LoVo (cell line): ENCODE results near the gene CFAP119.

Source experiments
- DNase-seq: peaks from one replicate; pipeline ENCODE4 v3.0.0-alpha.2; 2016; ENCODE audit warnings: low spot score

The CFAP119 gene

GRCh38 chr16:30782486-30783279 lies 20.8 kb upstream of the CFAP119 start:
- DNase-seq = no peak

- DNase-seq = no peak
Observed at GRCh38 chr16:30780549-30780948, 18.7 kb upstream of the CFAP119 start.

DNA sequence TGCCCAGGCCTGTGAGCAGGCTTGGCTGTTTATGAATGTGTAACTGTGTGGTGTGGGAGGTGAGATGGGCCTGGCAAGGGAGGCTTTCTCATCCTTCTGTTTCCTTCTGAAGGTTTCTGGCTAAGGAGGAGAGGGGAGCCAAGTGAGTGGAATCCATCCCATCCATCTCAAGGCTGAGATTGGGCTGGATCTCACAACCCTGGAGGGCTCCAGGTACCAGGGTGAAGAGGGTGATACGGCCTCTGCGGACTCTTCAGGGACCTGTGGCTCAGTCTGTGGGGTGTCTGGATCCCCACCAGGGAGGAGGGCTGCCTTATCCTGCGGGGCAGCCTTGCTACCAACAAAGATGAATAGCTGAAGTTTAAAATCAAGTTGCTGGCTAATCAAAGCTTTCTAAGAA lies 18.2 kb upstream of the CFAP119 start:
- no peak for DNase-seq

DNA sequence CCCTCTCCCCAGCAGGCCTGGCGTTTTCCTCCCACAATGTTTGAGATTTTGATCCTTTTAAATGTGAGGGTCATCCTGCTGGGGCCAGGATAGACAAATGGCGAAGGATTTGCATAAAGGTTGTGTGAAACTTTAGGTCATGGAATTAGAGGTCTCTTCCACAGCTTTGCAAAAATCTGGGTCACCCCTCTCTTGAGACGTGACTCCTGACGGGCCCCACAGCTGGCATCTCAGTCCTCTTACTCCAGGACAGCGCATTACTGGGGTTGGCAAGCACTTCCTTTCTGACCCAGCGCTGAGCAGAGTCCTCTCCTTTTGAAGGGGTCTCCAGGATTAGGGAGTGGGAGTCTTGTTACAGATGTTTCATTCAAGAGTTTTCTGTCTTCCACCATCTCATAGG lies 17.7 kb upstream of the CFAP119 start:
- no peak for DNase-seq

DNA sequence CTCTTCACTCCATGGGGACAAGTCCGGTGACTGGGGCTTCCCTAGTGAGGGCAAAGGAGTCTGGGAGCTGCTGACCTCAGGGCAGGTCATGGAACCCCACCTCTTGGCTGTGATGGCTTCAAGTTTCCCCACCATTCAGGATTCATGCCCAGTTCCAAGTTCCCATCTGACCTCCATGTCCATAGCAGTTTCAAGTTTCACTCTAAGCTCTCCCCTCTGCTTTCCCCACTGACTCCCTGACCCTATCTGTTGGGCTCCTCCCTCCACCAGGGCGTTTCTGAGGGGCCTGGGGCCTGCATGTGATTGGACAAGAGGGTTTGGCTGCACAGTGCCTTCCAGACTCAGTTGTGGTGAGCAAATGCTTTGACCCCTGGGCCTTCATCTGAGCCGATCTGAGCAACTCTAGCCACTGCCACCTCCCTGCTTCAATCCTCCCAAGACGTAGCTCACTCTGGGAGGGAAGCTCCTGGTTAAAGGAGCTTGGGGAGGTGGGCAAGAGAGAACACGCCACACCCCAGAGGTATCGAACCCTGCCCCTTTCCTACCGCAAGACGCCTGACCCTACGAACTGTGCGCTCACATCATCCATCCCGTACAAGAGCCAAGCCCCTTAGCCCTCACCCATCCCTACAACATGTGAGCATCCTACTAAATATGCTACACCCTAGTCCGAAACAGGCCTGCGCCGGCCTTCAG lies 16.8 kb upstream of the CFAP119 start:
- no peak for DNase-seq

DNA sequence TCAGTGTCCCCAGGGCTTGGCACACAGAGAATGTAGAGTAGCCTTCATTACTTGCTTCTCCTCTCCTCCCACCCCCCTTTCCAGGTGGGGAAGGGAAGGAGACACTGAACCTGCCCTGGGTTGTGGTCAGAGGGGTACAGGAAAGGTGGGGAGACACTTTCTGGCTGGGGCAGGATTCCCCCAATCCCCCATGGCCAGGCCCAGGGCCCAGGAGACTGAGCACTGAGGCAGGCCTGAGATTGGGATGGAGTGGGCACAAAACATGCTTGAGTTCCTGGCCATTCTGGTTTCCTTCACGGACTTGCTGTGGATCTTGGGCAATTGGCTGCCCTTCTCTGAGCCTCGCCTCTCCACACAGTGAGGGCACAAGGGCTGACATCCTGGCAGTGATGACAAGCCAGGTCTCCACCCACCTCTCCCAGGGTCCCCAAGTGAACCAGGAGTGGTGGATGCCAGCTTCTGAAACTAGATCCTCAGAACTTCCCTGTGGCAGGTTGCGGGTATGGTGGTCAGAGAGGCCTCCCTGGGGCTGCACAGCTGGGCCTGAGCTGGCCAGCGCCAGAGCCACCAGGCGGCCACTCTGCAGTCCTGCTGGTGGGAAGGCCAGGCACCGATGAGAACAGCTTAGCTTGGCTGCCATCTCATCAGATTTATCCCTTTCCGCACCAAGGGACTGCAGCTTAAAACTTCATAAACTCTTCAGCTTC lies 15.9 kb upstream of the CFAP119 start:
- DNase-seq = no peak

GRCh38 chr16:30775392-30776188 lies 13.7 kb upstream of the CFAP119 start:
- DNase-seq = peak; percentile 76

DNA sequence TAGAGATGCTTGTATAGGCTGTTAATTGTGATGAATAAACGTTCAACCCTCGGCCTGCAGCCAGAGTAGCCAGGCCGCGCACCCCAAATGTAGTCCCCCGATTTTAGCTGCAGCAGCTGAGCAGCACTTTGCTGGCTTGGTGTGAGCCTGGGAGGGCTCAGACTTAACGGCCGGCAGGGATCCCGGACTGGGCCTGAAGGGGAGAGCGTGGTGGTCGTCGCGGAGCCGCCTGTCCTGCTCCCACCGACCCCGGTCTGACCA lies 13.2 kb upstream of the CFAP119 start:
- no peak for DNase-seq

DNA sequence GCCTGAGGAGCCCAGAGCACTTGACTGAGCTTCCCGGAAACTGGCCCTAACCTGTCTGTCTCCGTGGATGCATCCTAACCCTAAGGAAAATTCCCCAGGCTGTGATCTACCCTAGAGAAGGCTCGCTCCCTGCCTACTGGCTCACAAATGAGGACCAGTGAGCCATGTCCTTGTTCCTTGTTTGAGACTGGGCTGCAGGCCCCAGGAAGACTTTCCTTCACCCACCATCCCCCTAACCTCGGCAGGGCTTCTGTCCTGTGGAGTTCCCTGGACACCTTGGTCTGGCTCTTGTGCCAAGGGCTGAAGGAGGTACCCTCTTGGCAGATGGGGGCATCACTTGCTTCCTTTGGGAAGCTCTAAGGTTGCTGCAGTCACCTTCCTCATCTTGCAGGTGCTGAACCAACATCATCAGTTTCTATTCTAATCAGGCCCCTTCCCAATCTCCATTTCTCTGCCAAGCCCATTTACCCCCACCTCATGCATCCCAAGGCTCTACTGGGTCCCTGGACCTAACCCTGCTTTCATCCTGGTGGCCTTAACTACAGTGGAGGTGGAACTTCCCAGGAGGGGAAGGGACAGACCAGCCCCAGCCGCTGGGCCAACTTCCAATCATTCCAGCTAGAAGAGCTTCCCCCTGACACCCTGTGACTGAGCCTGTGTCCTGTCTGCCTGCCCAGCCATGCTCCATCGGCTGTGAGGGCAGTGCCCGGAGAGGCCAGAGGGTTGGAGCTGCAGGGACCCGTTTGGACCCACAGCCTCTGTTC lies 12.7 kb upstream of the CFAP119 start:
- DNase-seq = no peak

GRCh38 chr16:30773826-30774225 lies 12.0 kb upstream of the CFAP119 start:
- DNase-seq = no peak

DNA sequence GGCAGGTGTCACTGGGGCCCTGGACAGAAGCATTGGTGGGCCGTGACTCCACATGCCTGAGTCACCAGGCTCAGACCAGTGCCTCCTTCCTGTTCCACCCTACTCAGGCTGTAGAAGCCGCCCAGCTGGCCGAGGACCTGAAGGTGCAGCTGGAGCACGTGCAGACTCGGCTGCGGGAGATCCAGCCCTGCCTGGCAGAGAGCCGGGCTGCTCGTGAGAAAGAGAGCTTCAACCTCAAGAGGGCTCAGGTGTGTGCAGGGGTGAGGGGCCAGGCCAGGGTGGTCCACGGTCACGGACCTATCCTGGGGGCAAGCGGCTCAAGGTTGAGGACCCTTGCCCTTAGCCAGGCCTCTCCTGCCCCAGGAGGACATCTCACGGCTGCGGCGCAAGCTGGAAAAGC lies 9.9 kb upstream of the CFAP119 start:
- DNase-seq = no peak

DNA sequence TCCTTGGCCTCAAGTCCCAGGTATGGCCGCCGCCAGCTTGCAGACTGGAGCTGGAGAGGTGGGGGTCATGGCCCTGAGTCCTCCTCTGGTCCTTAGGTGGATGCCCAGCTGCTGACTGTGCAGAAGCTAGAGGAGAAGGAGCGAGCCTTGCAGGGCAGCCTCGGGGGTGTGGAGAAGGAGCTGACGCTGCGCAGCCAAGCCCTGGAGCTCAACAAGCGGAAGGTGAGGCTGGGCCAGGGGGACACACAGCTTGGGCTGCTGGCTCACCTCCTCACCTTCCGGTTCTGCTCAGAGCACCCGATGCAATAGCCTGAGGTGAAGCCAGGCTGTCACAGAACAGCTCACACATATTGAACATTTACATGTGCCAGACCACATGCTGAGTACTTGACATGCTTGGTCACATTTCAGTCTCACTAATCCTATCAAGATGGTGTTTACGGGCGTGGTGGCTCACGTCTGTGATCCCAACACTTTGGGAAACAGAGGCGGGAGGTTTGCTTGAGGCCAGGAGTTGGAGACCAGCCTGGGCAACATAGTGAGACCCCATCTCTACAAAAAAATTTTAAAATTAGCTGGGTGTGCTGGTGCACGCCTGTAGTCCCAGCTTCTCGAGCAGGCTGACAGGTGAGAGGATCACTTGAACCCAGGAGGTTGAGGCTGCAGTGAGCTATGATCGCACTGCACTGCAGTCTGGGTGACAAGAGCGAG lies 7.7 kb upstream of the CFAP119 start:
- no peak for DNase-seq

GRCh38 chr16:30768583-30769181 lies 6.8 kb upstream of the CFAP119 start:
- DNase-seq = no peak

- DNase-seq = no peak
Observed at GRCh38 chr16:30767767-30768465, 6.1 kb upstream of the CFAP119 start.

GRCh38 chr16:30766933-30767284 lies 5.0 kb upstream of the CFAP119 start:
- DNase-seq = no peak

- DNase-seq = no peak
Observed at GRCh38 chr16:30766206-30766932, 4.5 kb upstream of the CFAP119 start.

DNA sequence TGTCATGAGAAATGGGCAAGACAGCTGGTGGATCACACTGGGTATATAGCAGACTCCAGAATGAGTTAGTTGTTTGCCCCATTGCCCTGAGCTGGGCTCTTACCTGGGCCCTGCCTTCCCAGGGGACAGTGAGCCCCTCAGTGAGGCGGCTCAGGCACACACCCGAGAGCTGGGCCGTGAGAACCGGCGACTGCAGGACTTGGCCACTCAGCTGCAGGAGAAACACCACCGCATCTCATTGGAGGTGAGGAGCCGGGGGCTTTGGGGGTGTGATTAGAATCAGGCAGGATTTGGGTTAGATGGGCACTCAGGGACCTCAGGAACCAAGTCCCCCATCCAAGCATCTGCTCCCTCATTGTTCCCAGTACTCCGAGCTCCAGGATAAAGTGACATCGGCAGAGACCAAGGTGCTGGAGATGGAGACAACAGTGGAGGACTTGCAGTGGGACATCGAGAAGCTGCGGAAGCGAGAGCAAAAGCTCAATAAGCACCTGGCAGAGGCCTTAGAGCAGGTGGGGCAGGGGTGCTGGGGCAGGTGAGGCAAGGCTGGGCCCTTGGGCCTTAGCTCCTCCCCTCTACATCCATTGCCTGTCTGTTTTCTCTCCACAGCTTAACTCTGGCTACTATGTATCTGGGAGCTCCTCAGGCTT lies 3.1 kb upstream of the CFAP119 start:
- DNase-seq = no peak

DNA sequence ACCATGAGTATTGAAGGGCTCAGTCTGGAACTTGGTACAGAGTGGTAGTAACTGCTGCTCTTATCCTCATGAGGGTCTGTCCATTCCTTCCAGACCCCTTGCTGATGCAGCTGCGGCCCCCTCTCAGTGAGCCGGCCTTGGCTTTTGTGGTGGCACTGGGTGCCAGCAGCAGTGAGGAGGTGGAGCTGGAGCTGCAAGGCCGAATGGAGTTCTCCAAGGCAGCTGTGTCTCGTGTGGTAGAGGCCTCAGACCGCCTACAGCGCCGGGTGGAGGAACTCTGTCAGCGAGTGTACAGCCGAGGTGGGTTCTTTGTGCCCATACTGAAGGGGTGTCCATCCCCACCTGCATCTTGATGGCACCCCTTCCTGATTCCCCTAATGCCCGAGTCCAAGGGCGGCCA lies 2.2 kb upstream of the CFAP119 start:
- no peak for DNase-seq
